CD4-positive, alpha-beta T cell (primary cell): ENCODE data around the gene MFAP2. TPM values are rescaled to one million over a fixed set of nuclear protein-coding genes. Genes with fewer than 3 reads are reported as not detected.
"Not testable (repeated sequence)": the region's sequence is repeated elsewhere in the genome, so short reads cannot be mapped to it uniquely, and the experiment has no call there.

Experiments
- ATAC-seq: fragments of 200-7000 bp; cut with Tn5 transposase; one replicate; pipeline ENCODE4 v1.10.0; 2022; ENCODE audit warnings: mild to moderate bottlenecking; ENCODE audit not compliant: poor library complexity
- CTCF ChIA-PET: fragments of 350-600 bp; sonication (Branson Sonifier 250); formaldehyde crosslinking; loops from one replicate; lab custom pipeline; 2021; ENCODE audit warnings: antibody characterized with exemption, inconsistent platforms; lab: Charles Lee
- POLR2A ChIA-PET: fragments of 350-600 bp; sonication (Branson Sonifier 250); formaldehyde crosslinking; loops from one replicate; lab custom pipeline; 2021; ENCODE audit warnings: antibody characterized with exemption, inconsistent platforms; lab: Charles Lee
- DNase-seq, 14 experiments: peaks; one replicate each; pipeline ENCODE4 v3.0.0-alpha.2; 2013 to 2020; ENCODE audit warnings: mixed read lengths in 2 of 14
- H3K27ac ChIP-seq, 2 donors: one replicate each; pipeline versions ENCODE4 v1.5.1 to v1.7.0; 2013; ENCODE audit warnings: low read length in 2 of 2, low read depth in 1 of 2, mild to moderate bottlenecking in 1 of 2
- H3K27me3 ChIP-seq, 2 experiments: 1 replicate in 1 of 2; 2 replicates in 1 of 2; pipeline versions ENCODE4 v1.6.1 to v1.7.0; 2013; ENCODE audit warnings: low read length in 2 of 2, control low read depth in 1 of 2, mild to moderate bottlenecking in 1 of 2, moderate library complexity in 1 of 2; ENCODE audit not compliant: insufficient read depth in 2 of 2, control insufficient read depth in 1 of 2
- H3K36me3 ChIP-seq: one replicate; pipeline ENCODE4 v1.6.1; 2013; ENCODE audit warnings: low read length, control low read depth; ENCODE audit not compliant: insufficient read depth
- H3K4me1 ChIP-seq: one replicate; pipeline ENCODE4 v1.6.1; 2013; ENCODE audit warnings: low read length, control low read depth; ENCODE audit not compliant: insufficient read depth
- H3K4me3 ChIP-seq: one replicate; pipeline ENCODE4 v1.5.1; 2013; ENCODE audit warnings: mild to moderate bottlenecking, low read length, moderate library complexity
- H3K9me3 ChIP-seq, 2 experiments: 1 replicate in 1 of 2; 2 replicates in 1 of 2; pipeline versions ENCODE4 v1.6.1 to v1.7.0; 2013; ENCODE audit warnings: low read length in 2 of 2, mild to moderate bottlenecking in 2 of 2, control low read depth in 1 of 2, moderate library complexity in 1 of 2; ENCODE audit not compliant: control insufficient read depth in 1 of 2, insufficient read depth in 1 of 2
- H3K27ac Mint-ChIP-seq: one replicate; pipeline ENCODE4 v1.8.0; 2020; ENCODE audit warnings: mixed read lengths
- H3K27me3 Mint-ChIP-seq: one replicate; pipeline ENCODE4 v1.8.0; 2021; ENCODE audit warnings: mixed read lengths
- H3K36me3 Mint-ChIP-seq: one replicate; pipeline ENCODE4 v1.8.0; 2021; ENCODE audit warnings: low read depth, mixed read lengths
- H3K4me1 Mint-ChIP-seq: one replicate; pipeline ENCODE4 v1.8.0; 2021; ENCODE audit warnings: low read depth, mixed read lengths
- H3K4me3 Mint-ChIP-seq: one replicate; pipeline ENCODE4 v1.8.0; 2020; ENCODE audit warnings: mild to moderate bottlenecking, mixed read lengths
- H3K9me3 Mint-ChIP-seq: one replicate; pipeline ENCODE4 v1.8.0; 2020; ENCODE audit warnings: mixed read lengths
- intact Hi-C, 2 experiments: fragments of 100-400 bp; cut with DNase I in 1 of 2; cut with micrococcal nuclease in 1 of 2; formaldehyde crosslinking; loops; one replicate each; pipeline versions ENCODE4 v1.15.1 to v1.9.0; 2023 to 2025; cut with DNase I, micrococcal nuclease
- total RNA-seq, 174 experiments: library from RNA in 2 of 174; stranded (reverse) in 2 of 174; gene quantifications; one replicate each; pipeline ENCODE4 v1.2.3 and lab custom pipeline; 2021 to 2026
- TF ChIP-seq, protein P1 (sequence below): fragments of 200-600 bp; IDR thresholded peaks from one replicate; pipeline ENCODE4 v1.8.0; 2022; ENCODE audit warnings: antibody characterized with exemption, mild to moderate bottlenecking

Gene MFAP2
- total RNA-seq, 2 experiments from 2014 or later: not detected

DNA sequence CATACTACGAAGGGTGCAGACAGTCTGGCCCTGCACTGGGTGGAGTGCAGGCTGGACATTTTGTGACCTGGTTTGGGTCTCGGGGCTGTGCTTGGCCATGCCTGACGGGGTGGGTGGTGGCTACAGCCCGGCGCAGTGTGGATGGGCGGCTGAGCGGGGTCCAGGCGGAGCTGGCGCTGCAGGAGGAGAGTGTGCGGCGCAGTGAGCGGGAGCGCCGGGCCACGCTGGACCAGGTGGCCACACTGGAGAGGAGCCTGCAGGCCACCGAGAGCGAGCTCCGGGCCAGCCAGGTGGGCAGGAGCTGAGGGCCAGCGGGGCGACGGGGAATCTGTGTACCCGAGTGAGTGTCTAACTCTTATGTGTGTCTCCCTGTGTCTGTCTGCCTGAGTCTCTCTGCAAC lies 14.1 kb downstream of the MFAP2 start:
- Mint-ChIP-seq H3K27ac (no peak overlapping the region), H3K4me1 (peaks cover 4% of the 10 kb centered on the region), H3K36me3 (peaks cover 24% of the 10 kb centered on the region), H3K9me3 (no peaks in the 10 kb centered on the region), H3K27me3 (no peaks in the 10 kb centered on the region), H3K4me3 (no peak overlapping the region)
- intact Hi-C loops: no loop called here
- DNase-seq (no peak), ATAC-seq (no peak)
- H3K4me1 ChIP-seq: peaks cover 5% of the 10 kb centered on the region
- peaks cover 33% of the 10 kb centered on the region for H3K36me3 ChIP-seq
- TF ChIP-seq, protein P1, sequence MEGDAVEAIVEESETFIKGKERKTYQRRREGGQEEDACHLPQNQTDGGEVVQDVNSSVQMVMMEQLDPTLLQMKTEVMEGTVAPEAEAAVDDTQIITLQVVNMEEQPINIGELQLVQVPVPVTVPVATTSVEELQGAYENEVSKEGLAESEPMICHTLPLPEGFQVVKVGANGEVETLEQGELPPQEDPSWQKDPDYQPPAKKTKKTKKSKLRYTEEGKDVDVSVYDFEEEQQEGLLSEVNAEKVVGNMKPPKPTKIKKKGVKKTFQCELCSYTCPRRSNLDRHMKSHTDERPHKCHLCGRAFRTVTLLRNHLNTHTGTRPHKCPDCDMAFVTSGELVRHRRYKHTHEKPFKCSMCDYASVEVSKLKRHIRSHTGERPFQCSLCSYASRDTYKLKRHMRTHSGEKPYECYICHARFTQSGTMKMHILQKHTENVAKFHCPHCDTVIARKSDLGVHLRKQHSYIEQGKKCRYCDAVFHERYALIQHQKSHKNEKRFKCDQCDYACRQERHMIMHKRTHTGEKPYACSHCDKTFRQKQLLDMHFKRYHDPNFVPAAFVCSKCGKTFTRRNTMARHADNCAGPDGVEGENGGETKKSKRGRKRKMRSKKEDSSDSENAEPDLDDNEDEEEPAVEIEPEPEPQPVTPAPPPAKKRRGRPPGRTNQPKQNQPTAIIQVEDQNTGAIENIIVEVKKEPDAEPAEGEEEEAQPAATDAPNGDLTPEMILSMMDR: no peak
- no peak overlapping the region for H3K4me3 ChIP-seq
- no peaks in the 10 kb centered on the region for H3K27me3 ChIP-seq
- ChIA-PET POLR2A (no interaction called here), CTCF (interaction anchor here (0.9 kb wide), 1 partner anchor 14 kb away, joined by 3 read pairs; no protein-coding TSS in a partner anchor)
- H3K9me3 ChIP-seq: no peaks in the 10 kb centered on the region
- no peak overlapping the region for H3K27ac ChIP-seq

DNA sequence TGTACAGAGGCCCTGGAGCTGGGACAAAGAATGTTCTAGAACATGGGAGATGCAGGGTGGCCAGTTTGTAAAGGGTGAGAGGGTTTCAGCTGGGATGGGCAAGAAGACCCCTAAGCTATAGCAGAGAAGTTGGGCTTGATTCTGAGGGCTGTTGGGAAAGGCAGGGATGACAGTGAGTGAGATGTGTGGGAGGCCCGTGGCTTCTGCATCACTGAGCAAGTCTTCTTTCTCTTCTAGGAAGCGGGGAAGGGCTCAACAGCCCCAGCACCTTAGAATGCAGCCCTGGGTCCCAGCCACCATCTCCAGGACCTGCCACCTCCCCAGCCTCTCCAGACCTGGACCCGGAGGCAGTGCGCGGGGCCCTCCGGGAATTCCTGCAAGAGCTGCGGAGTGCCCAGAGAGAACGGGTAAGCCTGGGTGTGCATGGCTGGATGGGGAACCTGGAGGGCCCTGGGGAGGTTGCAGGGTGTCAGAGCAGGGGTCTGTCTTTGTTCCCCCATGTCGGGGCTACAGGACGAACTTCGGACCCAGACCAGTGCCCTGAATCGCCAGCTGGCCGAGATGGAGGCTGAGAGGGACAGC lies 14.8 kb downstream of the MFAP2 start:
- ATAC-seq (no peak), DNase-seq (no peak)
- Mint-ChIP-seq H3K9me3 (no peaks in the 10 kb centered on the region), H3K36me3 (peaks cover 24% of the 10 kb centered on the region), H3K27me3 (no peaks in the 10 kb centered on the region), H3K4me3 (no peak overlapping the region), H3K27ac (no peak overlapping the region), H3K4me1 (peaks cover 5% of the 10 kb centered on the region)
- intact Hi-C loops: no loop called here
- TF ChIP-seq, protein P1: no peak
- ChIA-PET CTCF (no interaction called here), POLR2A (no interaction called here)
- Histone ChIP-seq H3K4me3 (no peak overlapping the region), H3K27me3 (no peaks in the 10 kb centered on the region), H3K4me1 (peaks cover 10% of the 10 kb centered on the region), H3K27ac (no peak overlapping the region), H3K36me3 (peaks cover 33% of the 10 kb centered on the region), H3K9me3 (no peaks in the 10 kb centered on the region)

DNA sequence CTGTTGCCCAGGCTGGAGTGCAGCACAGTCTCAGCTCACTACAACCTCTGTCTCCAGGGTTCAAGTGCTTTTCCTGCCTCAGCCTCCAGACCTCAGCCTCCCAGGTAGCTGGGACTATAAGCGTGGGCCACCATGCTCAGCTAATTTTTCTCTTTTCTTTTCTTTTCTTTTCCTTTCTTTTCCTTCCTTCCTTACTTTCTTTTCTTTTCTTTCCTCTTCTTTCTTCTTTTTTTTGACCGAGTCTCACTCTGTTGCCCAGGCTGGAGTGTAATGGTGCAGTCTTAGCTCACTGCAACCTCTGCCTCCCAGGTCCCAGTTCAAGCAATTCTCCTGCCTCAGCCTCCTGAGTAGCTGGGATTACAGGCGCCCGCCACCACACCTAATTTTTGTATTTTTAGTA lies 16.3 kb downstream of the MFAP2 start:
- H3K9me3 Mint-ChIP-seq, intact Hi-C loops, H3K9me3 ChIP-seq, CTCF ChIA-PET, H3K27ac Mint-ChIP-seq, H3K4me1 Mint-ChIP-seq, H3K27me3 ChIP-seq, H3K27ac ChIP-seq, ATAC-seq, H3K4me3 ChIP-seq, POLR2A ChIA-PET, DNase-seq, H3K27me3 Mint-ChIP-seq: not testable (repeated sequence)
- Mint-ChIP-seq H3K4me3 (peak overlapping the region; percentile 25), H3K36me3 (peaks cover 24% of the 10 kb centered on the region)
- Histone ChIP-seq H3K36me3 (peaks cover 33% of the 10 kb centered on the region), H3K4me1 (peaks cover 16% of the 10 kb centered on the region)
